Endothelial cell (in vitro differentiated cells): ENCODE data around the gene RBP5. TPM values are rescaled to one million over a fixed set of nuclear protein-coding genes. Genes with fewer than 3 reads are reported as not detected.

Experiments used
- DNase-seq: peaks from one replicate; pipeline ENCODE4 v3.0.0; 2021; ENCODE audit warnings: low spot score
- H3K27ac Mint-ChIP-seq: one replicate; pipeline ENCODE4 v1.8.0; 2021; ENCODE audit warnings: mixed read lengths, inconsistent platforms; ENCODE audit not compliant: unreplicated experiment
- H3K27me3 Mint-ChIP-seq: one replicate; pipeline ENCODE4 v1.8.0; 2021; ENCODE audit warnings: mild to moderate bottlenecking, moderate library complexity, mixed read lengths, inconsistent platforms; ENCODE audit not compliant: unreplicated experiment
- H3K36me3 Mint-ChIP-seq: one replicate; pipeline ENCODE4 v1.8.0; 2021; ENCODE audit warnings: mild to moderate bottlenecking, low read depth, mixed read lengths, inconsistent platforms; ENCODE audit not compliant: unreplicated experiment
- H3K4me1 Mint-ChIP-seq: one replicate; pipeline ENCODE4 v1.8.0; 2021; ENCODE audit warnings: mild to moderate bottlenecking, mixed read lengths, inconsistent platforms; ENCODE audit not compliant: unreplicated experiment
- H3K4me3 Mint-ChIP-seq: one replicate; pipeline ENCODE4 v1.8.0; 2021; ENCODE audit warnings: mild to moderate bottlenecking, mixed read lengths, inconsistent platforms; ENCODE audit not compliant: unreplicated experiment
- H3K9me3 Mint-ChIP-seq: one replicate; pipeline ENCODE4 v1.8.0; 2021; ENCODE audit warnings: mixed read lengths, inconsistent platforms; ENCODE audit not compliant: unreplicated experiment
- total RNA-seq: library from RNA; stranded (reverse); fragmentation: NEBNext Ultra II Directional; extraction: Animal tissue kit (Norgen Biotek cat#: 25700); gene quantifications from one replicate; pipeline ENCODE4 v1.2.1, GENCODE V29; 2021; ENCODE audit not compliant: unreplicated experiment
- TF ChIP-seq, protein P1 (sequence below): fragments of 200-600 bp; sonication (generic); IDR thresholded peaks from one replicate; pipeline ENCODE4 v1.5.0; 2021; ENCODE audit warnings: antibody characterized with exemption; ENCODE audit not compliant: unreplicated experiment

RBP5 gene
- total RNA-seq, 1 donor from 2014 or later = 1.0 TPM

DNA sequence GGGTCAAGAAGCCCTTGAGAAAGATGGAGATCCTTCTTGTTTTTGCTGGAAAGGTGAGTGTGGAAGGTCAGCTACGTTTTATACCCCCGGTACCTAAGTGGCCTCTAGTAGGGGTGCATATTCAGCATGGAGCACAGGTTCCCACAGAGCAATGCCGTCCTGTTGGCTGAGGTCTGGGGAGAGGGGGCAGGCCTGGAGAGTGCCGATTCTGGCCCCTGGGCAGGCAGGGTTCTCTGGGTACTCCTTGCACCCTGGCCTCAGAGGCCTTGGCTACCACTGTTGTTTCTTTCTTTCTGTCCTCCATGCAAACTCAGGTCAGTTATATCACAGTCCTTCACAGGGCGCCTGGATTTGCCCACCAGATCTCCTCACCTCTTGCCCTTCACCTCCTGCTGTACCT, 8.5 kb downstream of the RBP5 start:
- Mint-ChIP-seq H3K4me1 (peaks cover 9% of the 10 kb centered on the region), H3K36me3 (peaks cover 15% of the 10 kb centered on the region), H3K4me3 (no peak overlapping the region), H3K27ac (no peak overlapping the region), H3K27me3 (peaks cover 8% of the 10 kb centered on the region), H3K9me3 (no peaks in the 10 kb centered on the region)
- TF ChIP-seq, protein P1, sequence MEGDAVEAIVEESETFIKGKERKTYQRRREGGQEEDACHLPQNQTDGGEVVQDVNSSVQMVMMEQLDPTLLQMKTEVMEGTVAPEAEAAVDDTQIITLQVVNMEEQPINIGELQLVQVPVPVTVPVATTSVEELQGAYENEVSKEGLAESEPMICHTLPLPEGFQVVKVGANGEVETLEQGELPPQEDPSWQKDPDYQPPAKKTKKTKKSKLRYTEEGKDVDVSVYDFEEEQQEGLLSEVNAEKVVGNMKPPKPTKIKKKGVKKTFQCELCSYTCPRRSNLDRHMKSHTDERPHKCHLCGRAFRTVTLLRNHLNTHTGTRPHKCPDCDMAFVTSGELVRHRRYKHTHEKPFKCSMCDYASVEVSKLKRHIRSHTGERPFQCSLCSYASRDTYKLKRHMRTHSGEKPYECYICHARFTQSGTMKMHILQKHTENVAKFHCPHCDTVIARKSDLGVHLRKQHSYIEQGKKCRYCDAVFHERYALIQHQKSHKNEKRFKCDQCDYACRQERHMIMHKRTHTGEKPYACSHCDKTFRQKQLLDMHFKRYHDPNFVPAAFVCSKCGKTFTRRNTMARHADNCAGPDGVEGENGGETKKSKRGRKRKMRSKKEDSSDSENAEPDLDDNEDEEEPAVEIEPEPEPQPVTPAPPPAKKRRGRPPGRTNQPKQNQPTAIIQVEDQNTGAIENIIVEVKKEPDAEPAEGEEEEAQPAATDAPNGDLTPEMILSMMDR = no peak
- DNase-seq = no peak

DNA sequence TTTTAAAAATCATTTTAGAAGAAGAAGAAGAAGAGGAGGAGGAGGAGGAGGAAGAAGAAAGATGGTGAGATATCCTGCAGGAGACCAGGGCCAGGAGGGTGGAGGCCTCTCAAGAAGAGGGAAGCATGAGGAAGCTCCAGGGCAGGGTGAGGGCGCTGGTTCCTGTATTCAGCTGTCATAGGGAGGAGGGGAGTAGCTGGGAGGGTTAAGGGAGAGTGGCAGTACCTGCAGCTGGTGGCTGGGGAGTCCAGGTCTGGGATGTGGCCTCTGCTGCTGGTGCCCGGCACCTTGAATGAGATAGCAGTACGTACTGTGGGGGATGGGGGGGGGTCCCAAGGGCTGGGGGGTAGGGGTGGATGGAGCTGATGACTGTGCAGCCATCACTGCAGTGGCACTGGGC, 9.8 kb downstream of the RBP5 start:
- Mint-ChIP-seq H3K27me3 (peaks cover 8% of the 10 kb centered on the region), H3K4me1 (peaks cover 6% of the 10 kb centered on the region), H3K4me3 (no peak overlapping the region), H3K36me3 (peaks cover 23% of the 10 kb centered on the region), H3K27ac (no peak overlapping the region), H3K9me3 (no peaks in the 10 kb centered on the region)
- TF ChIP-seq, protein P1 = no peak
- DNase-seq = no peak

DNA sequence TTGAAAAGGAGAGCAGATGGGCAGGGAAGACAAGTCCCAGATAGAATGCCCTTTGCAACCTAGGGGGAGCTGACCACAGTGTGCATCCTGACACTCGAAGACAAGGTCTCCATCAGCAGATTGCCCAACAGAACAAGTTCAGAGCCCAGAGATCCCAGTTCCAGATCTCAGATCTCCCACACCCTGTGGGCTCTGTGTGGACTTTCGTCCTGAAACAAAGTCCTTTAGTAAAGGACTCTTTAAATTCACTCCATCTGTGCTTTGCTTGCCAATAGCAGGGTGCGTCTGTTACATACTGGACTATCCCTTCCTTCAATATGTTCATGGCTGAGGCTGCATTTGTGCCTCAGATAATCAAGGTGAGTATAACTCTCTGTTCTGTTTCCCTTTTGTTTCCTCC, 11.0 kb downstream of the RBP5 start:
- H3K36me3 Mint-ChIP-seq = peaks cover 23% of the 10 kb centered on the region
- H3K27ac Mint-ChIP-seq = no peak overlapping the region
- DNase-seq = no peak
- no peaks in the 10 kb centered on the region for H3K4me1 Mint-ChIP-seq
- peaks cover 6% of the 10 kb centered on the region for H3K27me3 Mint-ChIP-seq
- H3K9me3 Mint-ChIP-seq = no peaks in the 10 kb centered on the region
- H3K4me3 Mint-ChIP-seq = no peak overlapping the region
- TF ChIP-seq, protein P1 = no peak

DNA sequence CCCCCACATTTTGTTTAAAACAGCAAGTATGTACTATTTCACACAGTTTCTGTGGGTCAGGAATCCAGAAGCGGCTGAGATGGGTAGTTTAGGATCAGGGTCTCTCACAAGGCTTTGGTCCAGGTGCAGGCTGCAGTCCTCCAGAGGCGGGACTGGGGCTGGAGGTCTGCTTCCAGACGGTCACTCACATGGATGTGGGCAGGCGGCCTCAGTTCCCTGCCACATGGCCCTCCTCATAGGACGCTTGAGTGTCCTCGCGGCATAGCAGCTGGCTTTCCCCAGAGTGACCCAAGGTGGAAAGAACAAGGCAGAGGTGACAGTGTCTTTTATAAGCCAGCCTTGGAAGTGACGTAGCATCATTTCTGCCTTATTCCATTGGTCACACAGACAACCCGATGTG, 11.8 kb downstream of the RBP5 start:
- peaks cover 21% of the 10 kb centered on the region for H3K36me3 Mint-ChIP-seq
- no peak for DNase-seq
- no peaks in the 10 kb centered on the region for H3K4me1 Mint-ChIP-seq
- H3K4me3 Mint-ChIP-seq = no peak overlapping the region
- H3K27me3 Mint-ChIP-seq = peaks cover 6% of the 10 kb centered on the region
- TF ChIP-seq, protein P1 = no peak
- no peaks in the 10 kb centered on the region for H3K9me3 Mint-ChIP-seq
- no peak overlapping the region for H3K27ac Mint-ChIP-seq

DNA sequence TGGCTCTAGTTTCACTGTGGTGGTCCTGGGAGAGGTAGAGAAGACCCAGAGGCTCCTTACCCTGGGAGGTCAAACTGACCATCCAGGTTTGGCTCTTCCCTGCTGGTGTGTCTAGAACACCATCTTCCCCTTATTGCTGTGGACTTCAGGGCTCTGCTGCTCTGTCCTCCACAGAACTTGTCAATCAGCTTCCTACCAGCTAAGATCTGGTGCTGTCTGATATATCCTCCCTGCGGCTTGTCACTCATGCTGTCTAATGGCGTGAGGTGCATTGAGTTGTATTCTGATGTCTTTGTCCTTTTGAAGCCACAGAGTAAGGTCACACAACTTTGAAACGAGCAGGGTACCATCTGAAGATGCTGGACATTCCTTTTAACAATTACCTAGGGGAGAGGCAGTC, 12.5 kb downstream of the RBP5 start:
- Mint-ChIP-seq H3K9me3 (no peaks in the 10 kb centered on the region), H3K36me3 (peaks cover 18% of the 10 kb centered on the region), H3K27ac (no peak overlapping the region), H3K4me3 (no peak overlapping the region), H3K27me3 (peaks cover 6% of the 10 kb centered on the region), H3K4me1 (no peaks in the 10 kb centered on the region)
- DNase-seq = no peak
- TF ChIP-seq, protein P1 = no peak
